GM12872 (cell line): Measurements from ENCODE around the gene OASL.

Experiments
- TF ChIP-seq, protein P1 (sequence below): IDR thresholded peaks from 3 replicates; pipeline ENCODE4 v1.5.1; 2011; ENCODE audit warnings: low read depth, mild to moderate bottlenecking, low read length, moderate library complexity; ENCODE audit not compliant: insufficient read depth

Gene OASL

DNA sequence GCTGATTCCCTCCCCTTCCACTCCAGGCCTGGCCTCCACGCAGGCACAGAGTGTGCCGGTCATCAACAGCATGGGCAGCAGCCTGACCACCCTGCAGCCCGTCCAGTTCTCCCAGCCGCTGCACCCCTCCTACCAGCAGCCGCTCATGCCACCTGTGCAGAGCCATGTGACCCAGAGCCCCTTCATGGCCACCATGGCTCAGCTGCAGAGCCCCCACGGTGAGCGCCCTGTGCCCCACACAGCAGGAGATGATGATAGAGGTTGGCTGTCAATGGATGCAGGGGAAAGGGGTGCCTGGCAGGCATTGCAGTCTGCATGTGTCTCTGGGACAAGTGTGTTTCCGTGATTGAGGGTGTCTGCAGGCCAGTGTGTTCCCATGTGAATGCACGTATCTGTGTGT lies 41.6 kb downstream of the OASL start:
- TF ChIP-seq, protein P1, sequence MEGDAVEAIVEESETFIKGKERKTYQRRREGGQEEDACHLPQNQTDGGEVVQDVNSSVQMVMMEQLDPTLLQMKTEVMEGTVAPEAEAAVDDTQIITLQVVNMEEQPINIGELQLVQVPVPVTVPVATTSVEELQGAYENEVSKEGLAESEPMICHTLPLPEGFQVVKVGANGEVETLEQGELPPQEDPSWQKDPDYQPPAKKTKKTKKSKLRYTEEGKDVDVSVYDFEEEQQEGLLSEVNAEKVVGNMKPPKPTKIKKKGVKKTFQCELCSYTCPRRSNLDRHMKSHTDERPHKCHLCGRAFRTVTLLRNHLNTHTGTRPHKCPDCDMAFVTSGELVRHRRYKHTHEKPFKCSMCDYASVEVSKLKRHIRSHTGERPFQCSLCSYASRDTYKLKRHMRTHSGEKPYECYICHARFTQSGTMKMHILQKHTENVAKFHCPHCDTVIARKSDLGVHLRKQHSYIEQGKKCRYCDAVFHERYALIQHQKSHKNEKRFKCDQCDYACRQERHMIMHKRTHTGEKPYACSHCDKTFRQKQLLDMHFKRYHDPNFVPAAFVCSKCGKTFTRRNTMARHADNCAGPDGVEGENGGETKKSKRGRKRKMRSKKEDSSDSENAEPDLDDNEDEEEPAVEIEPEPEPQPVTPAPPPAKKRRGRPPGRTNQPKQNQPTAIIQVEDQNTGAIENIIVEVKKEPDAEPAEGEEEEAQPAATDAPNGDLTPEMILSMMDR = no peak

DNA sequence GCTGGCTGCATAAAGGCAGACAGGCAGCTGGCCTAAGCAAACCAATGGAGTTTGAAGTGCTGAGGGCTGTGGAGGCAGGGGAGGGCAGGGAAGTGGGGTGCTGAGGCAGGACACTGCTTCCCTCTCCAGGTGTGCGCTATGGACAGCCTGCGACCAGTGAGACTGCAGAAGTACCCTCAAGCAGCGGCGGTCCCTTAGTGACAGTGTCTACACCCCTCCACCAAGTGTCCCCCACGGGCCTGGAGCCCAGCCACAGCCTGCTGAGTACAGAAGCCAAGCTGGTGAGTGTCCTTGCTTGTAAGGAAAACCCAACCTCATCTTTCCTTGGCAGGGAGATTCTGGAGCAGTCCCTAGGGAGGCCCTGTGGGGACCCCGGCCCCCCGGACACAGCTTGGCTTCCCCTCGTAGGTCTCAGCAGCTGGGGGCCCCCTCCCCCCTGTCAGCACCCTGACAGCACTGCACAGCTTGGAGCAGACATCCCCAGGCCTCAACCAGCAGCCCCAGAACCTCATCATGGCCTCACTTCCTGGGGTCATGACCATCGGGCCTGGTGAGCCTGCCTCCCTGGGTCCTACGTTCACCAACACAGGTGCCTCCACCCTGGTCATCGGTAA lies 42.8 kb downstream of the OASL start:
- TF ChIP-seq, protein P1 = no peak

DNA sequence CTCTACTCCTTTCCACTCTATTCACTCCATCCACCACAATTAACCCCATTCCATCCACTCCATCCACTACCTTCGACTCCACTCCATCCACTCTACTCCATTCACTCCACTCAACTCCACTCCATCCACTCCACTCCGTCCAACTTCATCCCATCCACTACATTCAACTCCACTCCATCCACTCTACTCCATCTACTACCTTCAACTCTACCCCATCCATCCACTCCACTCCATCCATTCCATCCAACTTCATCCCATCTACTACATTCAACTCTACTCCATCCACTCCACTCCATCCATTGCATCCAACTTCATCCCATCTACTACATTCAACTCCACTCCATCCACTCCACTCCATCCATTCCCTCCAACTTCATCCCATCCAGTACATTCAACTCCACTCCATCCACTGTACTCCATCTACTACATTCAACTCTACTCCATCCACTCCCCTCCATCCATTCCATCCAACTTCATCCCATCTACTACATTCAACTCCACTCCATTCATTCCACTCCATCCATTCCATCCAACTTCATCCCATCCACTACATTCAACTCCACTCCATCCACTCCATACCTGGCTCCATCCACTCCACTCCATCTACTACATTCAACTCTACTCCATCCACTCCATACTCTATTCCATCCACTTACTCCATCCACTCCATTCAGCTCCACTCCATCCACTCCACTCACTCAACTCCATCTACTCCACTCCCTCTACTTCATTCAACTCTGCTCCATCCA lies 44.3 kb downstream of the OASL start:
- TF ChIP-seq, protein P1 = no peak

- TF ChIP-seq, protein P1 = no peak
These were observed 45.0 kb downstream of the OASL start for GRCh38 chr12:120994059-120994458.

DNA sequence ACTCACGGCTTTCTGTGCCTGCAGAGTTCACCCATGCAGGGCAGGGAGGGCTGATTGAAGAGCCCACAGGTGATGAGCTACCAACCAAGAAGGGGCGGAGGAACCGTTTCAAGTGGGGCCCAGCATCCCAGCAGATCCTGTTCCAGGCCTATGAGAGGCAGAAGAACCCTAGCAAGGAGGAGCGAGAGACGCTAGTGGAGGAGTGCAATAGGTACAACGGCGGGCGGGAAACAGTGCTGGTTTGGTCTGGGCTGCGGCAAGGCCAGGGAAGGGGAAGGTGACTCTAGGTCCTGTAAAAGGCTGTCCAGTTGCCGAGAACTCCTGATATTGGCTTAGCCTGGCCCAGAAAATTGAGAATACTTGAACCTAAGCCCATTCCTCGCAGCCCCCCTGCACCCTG lies 45.5 kb downstream of the OASL start:
- TF ChIP-seq, protein P1 = no peak

DNA sequence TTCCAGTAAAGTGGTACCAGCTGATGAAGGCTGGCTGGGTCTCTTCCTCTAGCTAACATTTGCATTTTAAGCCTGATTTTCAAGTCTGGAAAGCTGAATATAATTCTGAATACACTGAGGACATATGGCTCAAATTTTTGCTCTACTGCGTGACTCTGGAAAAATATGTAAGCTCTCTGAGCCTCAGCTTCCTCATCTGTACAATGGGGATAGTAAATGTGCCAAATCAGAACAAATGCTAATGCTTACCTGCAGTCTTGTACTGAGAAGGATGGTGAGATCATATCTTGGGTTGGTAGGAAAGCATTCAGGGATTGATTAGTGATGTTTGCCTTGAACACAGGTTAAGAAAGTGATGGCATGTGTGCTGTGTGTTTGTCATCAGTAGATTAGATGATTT lies 46.1 kb downstream of the OASL start:
- TF ChIP-seq, protein P1 = no peak

GRCh38 chr12:120991965-120992364 lies 47.1 kb downstream of the OASL start:
- TF ChIP-seq, protein P1 = no peak
